Right atrium auricular region (tissue), 2 donors: ENCODE measurements around the gene NDUFC2. TPM values are rescaled to one million over a fixed set of nuclear protein-coding genes. Genes with fewer than 3 reads are reported as not detected.

Experiments used
- DNase-seq: peaks from one replicate; pipeline ENCODE4 v3.0.0-alpha.2; 2019; ENCODE audit warnings: low spot score
- H3K27ac ChIP-seq, 2 donors: fragments of 200-600 bp; sonication (generic); 1 replicate in 1 of 2; 2 replicates in 1 of 2; pipeline ENCODE4 v1.5.1; 2016 to 2019
- H3K27me3 ChIP-seq, 2 donors: fragments of 200-600 bp; sonication (generic); one replicate each; pipeline versions ENCODE4 v1.5.1 to v1.6.0; 2017 to 2019
- H3K36me3 ChIP-seq: fragments of 200-600 bp; sonication (generic); one replicate; pipeline ENCODE4 v1.5.1; 2016
- H3K4me1 ChIP-seq, 2 donors: fragments of 200-600 bp; sonication (generic); one replicate each; pipeline versions ENCODE4 v1.5.1 to v1.6.0; 2017 to 2019
- H3K4me3 ChIP-seq, 2 donors: fragments of 200-600 bp; sonication (generic); 1 replicate in 1 of 2; 2 replicates in 1 of 2; pipeline ENCODE4 v1.5.1; 2017 to 2019; ENCODE audit warnings: mild to moderate bottlenecking in 1 of 2, moderate library complexity in 1 of 2
- H3K9me3 ChIP-seq, 2 donors: fragments of 200-600 bp; sonication (generic); one replicate each; pipeline ENCODE4 v1.5.1; 2019
- total RNA-seq, 2 donors: library from RNA; depleted of rRNA; stranded (reverse); fragments of >200 nt; gene quantifications; one replicate each; pipeline ENCODE4 v1.1.0, GENCODE V29; 2016
- TF ChIP-seq, protein P1 (sequence below), 2 donors: fragments of 200-600 bp; sonication (generic); IDR thresholded peaks; one replicate each; pipeline ENCODE4 v1.5.1; 2019; ENCODE audit warnings: antibody characterized with exemption in 2 of 2

NDUFC2 gene
- total RNA-seq, 2 donors from 2014 or later: 154 to 163 TPM

DNA sequence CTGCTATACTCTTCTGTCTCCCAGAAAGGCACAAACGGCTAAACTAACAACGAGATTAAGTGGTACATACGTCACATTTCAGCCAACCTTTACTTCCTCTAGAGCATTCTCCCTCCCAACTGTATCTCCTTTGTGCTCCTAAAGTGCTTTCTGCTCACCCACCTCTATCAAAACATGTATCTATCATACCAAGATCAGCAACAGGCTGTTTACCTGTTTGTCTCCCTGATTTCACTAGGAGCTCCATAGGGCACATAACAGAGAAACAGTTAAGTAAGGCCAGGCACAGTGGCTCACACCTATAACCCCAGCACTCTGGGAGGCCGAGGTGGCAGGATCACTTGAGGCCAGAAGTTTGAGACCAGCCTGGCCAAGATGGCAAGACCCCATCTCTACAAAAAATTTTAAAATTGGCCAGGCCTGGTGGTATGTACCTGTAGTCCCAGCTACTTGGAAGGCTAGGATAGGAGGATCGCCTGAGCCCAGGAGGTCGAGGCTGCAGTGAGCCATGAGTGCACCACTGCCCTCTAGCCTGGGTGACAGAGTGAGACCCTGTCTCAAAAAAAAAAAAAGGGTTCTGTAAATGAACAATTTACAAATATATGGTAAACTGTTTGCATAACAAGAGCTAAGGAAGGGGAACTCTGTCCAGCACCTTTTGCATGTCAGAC, 2.8 kb downstream of the NDUFC2 start:
- Histone ChIP-seq H3K9me3 (no peaks in the 10 kb centered on the region), H3K4me3 (no peak overlapping the region), H3K4me1 (peaks cover 0 to 41% of the 10 kb centered on the region in 2 donors), H3K36me3 (peaks cover 2% of the 10 kb centered on the region), H3K27me3 (no peaks in the 10 kb centered on the region), H3K27ac (no peak overlapping the region)
- DNase-seq: no peak
- TF ChIP-seq, protein P1, sequence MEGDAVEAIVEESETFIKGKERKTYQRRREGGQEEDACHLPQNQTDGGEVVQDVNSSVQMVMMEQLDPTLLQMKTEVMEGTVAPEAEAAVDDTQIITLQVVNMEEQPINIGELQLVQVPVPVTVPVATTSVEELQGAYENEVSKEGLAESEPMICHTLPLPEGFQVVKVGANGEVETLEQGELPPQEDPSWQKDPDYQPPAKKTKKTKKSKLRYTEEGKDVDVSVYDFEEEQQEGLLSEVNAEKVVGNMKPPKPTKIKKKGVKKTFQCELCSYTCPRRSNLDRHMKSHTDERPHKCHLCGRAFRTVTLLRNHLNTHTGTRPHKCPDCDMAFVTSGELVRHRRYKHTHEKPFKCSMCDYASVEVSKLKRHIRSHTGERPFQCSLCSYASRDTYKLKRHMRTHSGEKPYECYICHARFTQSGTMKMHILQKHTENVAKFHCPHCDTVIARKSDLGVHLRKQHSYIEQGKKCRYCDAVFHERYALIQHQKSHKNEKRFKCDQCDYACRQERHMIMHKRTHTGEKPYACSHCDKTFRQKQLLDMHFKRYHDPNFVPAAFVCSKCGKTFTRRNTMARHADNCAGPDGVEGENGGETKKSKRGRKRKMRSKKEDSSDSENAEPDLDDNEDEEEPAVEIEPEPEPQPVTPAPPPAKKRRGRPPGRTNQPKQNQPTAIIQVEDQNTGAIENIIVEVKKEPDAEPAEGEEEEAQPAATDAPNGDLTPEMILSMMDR (IDR thresholded peaks at IDR 0.05): no peak

DNA sequence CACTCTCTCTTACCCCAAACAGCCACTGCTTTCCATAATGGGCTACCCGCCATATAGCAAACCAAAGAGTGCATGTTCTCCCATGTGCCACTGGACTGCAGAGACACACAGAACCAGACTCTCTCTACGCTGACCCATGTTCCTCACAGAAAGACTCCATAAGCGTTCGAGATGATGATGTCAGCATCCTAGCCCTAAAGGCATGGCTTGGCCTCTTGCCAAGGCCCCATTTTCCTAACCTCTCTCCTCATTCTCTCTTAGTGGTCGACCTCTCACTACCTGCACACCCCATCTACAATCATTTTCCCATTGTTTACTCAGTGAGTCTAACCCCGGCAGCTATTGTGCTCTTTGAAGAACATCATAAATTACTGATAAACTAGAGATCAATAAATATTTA, 4.9 kb downstream of the NDUFC2 start:
- no peaks in the 10 kb centered on the region for H3K9me3 ChIP-seq
- peaks cover 18% of the 10 kb centered on the region for H3K36me3 ChIP-seq
- H3K4me3 ChIP-seq: no peak overlapping the region
- H3K4me1 ChIP-seq: peaks cover 0 to 41% of the 10 kb centered on the region in 2 donors
- H3K27ac ChIP-seq: no peak overlapping the region
- DNase-seq: no peak
- no peaks in the 10 kb centered on the region for H3K27me3 ChIP-seq
- TF ChIP-seq, protein P1 (IDR thresholded peaks at IDR 0.05): no peak

DNA sequence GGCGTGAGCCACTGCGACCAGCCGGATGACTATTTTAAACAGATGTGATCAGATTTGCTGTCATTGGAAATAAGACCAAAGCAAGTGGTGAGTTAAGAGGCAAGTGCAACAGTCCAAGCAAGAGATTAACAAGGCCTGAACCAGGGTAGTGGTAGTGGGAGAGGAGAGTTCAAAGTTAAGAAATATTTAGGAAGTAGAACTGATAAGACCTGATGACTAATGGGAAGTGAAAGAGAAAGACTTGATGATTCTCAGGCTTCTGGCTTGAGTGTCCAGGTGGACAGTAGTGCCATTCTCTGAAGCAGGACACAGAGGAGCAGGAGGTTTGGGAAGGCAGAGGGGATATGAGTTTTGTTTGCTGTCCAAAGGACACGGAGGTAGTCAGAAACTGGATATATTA, 7.2 kb downstream of the NDUFC2 start:
- peaks cover 18% of the 10 kb centered on the region for H3K36me3 ChIP-seq
- no peaks in the 10 kb centered on the region for H3K27me3 ChIP-seq
- H3K27ac ChIP-seq: no peak overlapping the region
- TF ChIP-seq, protein P1 (IDR thresholded peaks at IDR 0.05): no peak
- DNase-seq: no peak
- no peak overlapping the region for H3K4me3 ChIP-seq
- peaks cover 0 to 25% of the 10 kb centered on the region in 2 donors for H3K4me1 ChIP-seq
- H3K9me3 ChIP-seq: no peaks in the 10 kb centered on the region

DNA sequence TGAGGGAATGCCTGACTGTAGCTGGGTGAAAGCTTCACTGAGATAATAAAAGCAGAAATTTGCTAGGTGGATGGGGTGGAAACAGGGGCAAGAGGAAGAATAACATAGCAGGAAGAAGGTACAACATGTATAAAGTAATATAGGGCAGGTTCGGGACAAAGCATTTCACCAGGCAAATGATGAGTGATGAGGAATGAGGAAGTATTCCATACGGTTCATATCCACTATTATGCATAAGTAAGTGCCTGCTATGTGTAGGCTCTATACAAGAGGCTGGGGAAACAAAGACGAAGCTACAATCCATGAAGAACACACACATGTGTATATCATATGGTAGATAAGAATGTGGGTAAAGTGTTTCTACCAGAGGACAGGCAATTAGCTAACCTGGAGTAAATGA, 7.9 kb downstream of the NDUFC2 start:
- no peak for DNase-seq

DNA sequence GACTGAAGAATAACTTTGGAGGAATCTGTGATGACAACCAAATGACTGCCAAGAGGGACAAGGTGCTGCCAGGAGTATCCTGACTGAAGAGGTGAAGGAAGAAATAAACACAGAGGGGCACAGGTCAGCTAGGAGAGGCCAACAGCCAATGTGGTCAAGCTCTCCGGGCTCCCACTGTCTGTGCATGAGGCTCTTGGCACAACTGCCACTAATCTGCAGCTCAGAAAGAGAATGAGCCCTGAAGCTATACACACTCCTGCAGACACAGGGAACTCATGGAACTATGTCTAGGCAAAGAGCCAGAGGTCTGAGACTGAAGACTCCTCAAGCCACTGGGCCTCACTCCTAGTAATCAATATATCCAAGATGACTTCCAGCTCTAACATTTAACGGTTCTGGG, 9.0 kb downstream of the NDUFC2 start:
- TF ChIP-seq, protein P1 (IDR thresholded peaks at IDR 0.05): no peak
- DNase-seq: no peak
- Histone ChIP-seq H3K36me3 (peaks cover 18% of the 10 kb centered on the region), H3K9me3 (no peaks in the 10 kb centered on the region), H3K27ac (no peak overlapping the region), H3K4me1 (peaks cover 0 to 7% of the 10 kb centered on the region in 2 donors), H3K4me3 (no peak overlapping the region), H3K27me3 (no peaks in the 10 kb centered on the region)

More for the DNA sequence above, 7.9 kb downstream of the NDUFC2 start:
- no peaks in the 10 kb centered on the region for H3K9me3 ChIP-seq
- peaks cover 18% of the 10 kb centered on the region for H3K36me3 ChIP-seq
- H3K27ac ChIP-seq: no peak overlapping the region
- H3K4me3 ChIP-seq: no peak overlapping the region
- TF ChIP-seq, protein P1 (IDR thresholded peaks at IDR 0.05): no peak
- no peaks in the 10 kb centered on the region for H3K27me3 ChIP-seq
- peaks cover 0 to 18% of the 10 kb centered on the region in 2 donors for H3K4me1 ChIP-seq

DNA sequence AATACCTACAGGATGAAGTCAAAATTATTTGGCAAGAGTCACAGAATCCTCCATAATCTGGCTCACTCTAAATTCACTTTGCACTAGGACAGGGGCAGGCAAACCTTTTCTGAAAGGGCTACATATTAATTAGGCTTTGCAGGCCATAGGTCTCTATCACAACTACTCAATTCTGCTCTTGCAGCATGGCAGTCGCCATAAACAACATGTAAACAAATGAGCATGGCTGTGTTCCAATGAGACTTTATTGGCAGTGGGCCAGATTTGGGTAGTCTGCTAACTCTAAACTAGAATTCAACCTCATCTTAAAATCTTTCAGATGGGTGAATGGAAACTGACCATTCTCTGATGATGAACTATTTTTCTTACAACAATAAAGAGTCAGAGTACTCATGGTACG, 10.2 kb downstream of the NDUFC2 start:
- Histone ChIP-seq H3K27ac (no peak overlapping the region), H3K9me3 (no peaks in the 10 kb centered on the region), H3K4me3 (no peak overlapping the region), H3K36me3 (peaks cover 18% of the 10 kb centered on the region), H3K27me3 (no peaks in the 10 kb centered on the region), H3K4me1 (peaks cover 0 to under 1% of the 10 kb centered on the region in 2 donors)
- TF ChIP-seq, protein P1 (IDR thresholded peaks at IDR 0.05): no peak
- no peak for DNase-seq
